ENCODE measurements around the gene MAPK1. TPM values are rescaled to one million over a fixed set of nuclear protein-coding genes. Genes with fewer than 3 reads are reported as not detected.

Gene MAPK1
- total RNA-seq, 1 experiment from 2014 or later, result 87.4 TPM

- no peak for TF ChIP-seq CTCF (IDR thresholded peaks at IDR 0.05)
- no peak for TF ChIP-seq OVOL2 (CRISPR knock-in tag; IDR thresholded peaks at IDR 0.05; ENCODE audit: borderline replicate concordance)
- TF ChIP-seq ZNF396 (CRISPR knock-in tag; IDR thresholded peaks at IDR 0.05; ENCODE audit: borderline replicate concordance), result no peak
- no peak for TF ChIP-seq ATF3 (CRISPR knock-in tag; conservative IDR thresholded peaks at IDR 0.05)
Measured at GRCh38 chr22:21800552-21801303, 66.7 kb downstream of the MAPK1 start (continued).

- Mint-ChIP-seq H3K4me3 (no peak overlapping the region), H3K27ac (no peak overlapping the region), H3K36me3 (peaks cover 50% of the 10 kb centered on the region), H3K27me3 (ENCODE audit: low read depth) (no peaks in the 10 kb centered on the region), H3K9me3 (no peaks in the 10 kb centered on the region), H3K4me1 (no peaks in the 10 kb centered on the region)
- DNase-seq (ENCODE audit: low spot score) (no peak), ATAC-seq (no peak)
- ChIA-PET POLR2A (no interaction called here), CTCF (no interaction called here)
- TF ChIP-seq ZBTB43 (CRISPR knock-in tag; IDR thresholded peaks at IDR 0.05) (no peak), SOX15 (CRISPR knock-in tag; IDR thresholded peaks at IDR 0.05) (no peak), FOXP4 (CRISPR knock-in tag; IDR thresholded peaks at IDR 0.05) (no peak), NFATC4 (CRISPR knock-in tag; IDR thresholded peaks at IDR 0.05) (no peak), HMGA2 (CRISPR knock-in tag; IDR thresholded peaks at IDR 0.05) (no peak), OVOL2 (CRISPR knock-in tag; IDR thresholded peaks at IDR 0.05; ENCODE audit: borderline replicate concordance) (no peak), SMAD3 (CRISPR knock-in tag; IDR thresholded peaks at IDR 0.05; ENCODE audit: borderline replicate concordance) (no peak), ATF2 (CRISPR knock-in tag; IDR thresholded peaks at IDR 0.05; ENCODE audit: borderline replicate concordance, low read depth) (no peak), NR1H2 (CRISPR knock-in tag; IDR thresholded peaks at IDR 0.05) (no peak)
Measured at GRCh38 chr22:21797444-21798221, 69.8 kb downstream of the MAPK1 start.

- H3K27me3 Mint-ChIP-seq (ENCODE audit: low read depth), result no peaks in the 10 kb centered on the region
- no peak for TF ChIP-seq ATF3 (CRISPR knock-in tag; conservative IDR thresholded peaks at IDR 0.05)
- TF ChIP-seq STAT6 (CRISPR knock-in tag; conservative IDR thresholded peaks at IDR 0.05; ENCODE audit: low read depth), result no peak
- no peak for TF ChIP-seq FOXJ3 (CRISPR knock-in tag; IDR thresholded peaks at IDR 0.05; ENCODE audit: borderline replicate concordance)
- no peak for TF ChIP-seq NR1H2 (CRISPR knock-in tag; IDR thresholded peaks at IDR 0.05)
- TF ChIP-seq ZMAT4 (CRISPR knock-in tag; IDR thresholded peaks at IDR 0.05), result no peak
- no peak for TF ChIP-seq ZNF232 (CRISPR knock-in tag; IDR thresholded peaks at IDR 0.05)
- no peak for TF ChIP-seq ZNF263 (CRISPR knock-in tag; IDR thresholded peaks at IDR 0.05; ENCODE audit: low read depth)
Measured at GRCh38 chr22:21796863-21797262, 70.6 kb downstream of the MAPK1 start.

More at GRCh38 chr22:21796863-21797262, 70.6 kb downstream of the MAPK1 start:
- no peak for DNase-seq (ENCODE audit: low spot score)
- Mint-ChIP-seq H3K4me3 (no peak overlapping the region), H3K4me1 (no peaks in the 10 kb centered on the region), H3K27ac (no peak overlapping the region), H3K36me3 (peaks cover 48% of the 10 kb centered on the region), H3K9me3 (no peaks in the 10 kb centered on the region)
- POLR2A ChIA-PET, result no interaction called here
- CTCF ChIA-PET, result interaction anchor here (0.8 kb wide), 1 partner anchor 142 kb away, joined by 3 read pairs; no protein-coding TSS in a partner anchor
- no peak for ATAC-seq
